H1 (cell line): Measurements from ENCODE around the gene C5AR2. TPM values are rescaled to one million over a fixed set of nuclear protein-coding genes. Genes with fewer than 3 reads are reported as not detected.

ENCODE experiments used
- CTCF ChIA-PET: fragments of 300-600 bp; sonication (Branson Sonifier 250); formaldehyde crosslinking; loops from one replicate; lab custom pipeline; 2021; ENCODE audit not compliant: partially characterized antibody; lab: Charles Lee
- POLR2A ChIA-PET: fragments of 300-600 bp; sonication (Branson Sonifier 250); formaldehyde crosslinking; loops from one replicate; lab custom pipeline; 2021; ENCODE audit warnings: inconsistent platforms; ENCODE audit not compliant: partially characterized antibody; lab: Charles Lee
- DNase-seq, 2 experiments: peaks; one replicate each; pipeline versions ENCODE4 v3.0.0 to v3.0.0-alpha.2; 2010 to 2022; ENCODE audit warnings: low spot score in 2 of 2, low read depth in 1 of 2, mixed read lengths in 1 of 2
- FAIRE-seq: peaks from 2 replicates; lab custom pipeline; 2011; peaks lifted over from hg19 to GRCh38; lab: Jason Lieb, UNC
- H2AFZ ChIP-seq: 2 replicates; pipeline ENCODE4 v1.8.1; 2012; ENCODE audit warnings: low read length, inconsistent platforms
- H2AK5ac ChIP-seq: 2 replicates; pipeline ENCODE4 v1.6.1; 2013; ENCODE audit warnings: low read depth, low read length
- H2BK120ac ChIP-seq: replicated peaks from 2 replicates; pipeline ENCODE3; 2013; ENCODE audit warnings: low read depth, low read length, inconsistent platforms
- H2BK12ac ChIP-seq: 2 replicates; pipeline ENCODE4 v1.6.1; 2013; ENCODE audit warnings: low read depth, low read length
- H2BK15ac ChIP-seq: 2 replicates; pipeline ENCODE4 v1.6.1; 2013; ENCODE audit warnings: low read length
- H2BK20ac ChIP-seq: 2 replicates; pipeline ENCODE4 v1.6.1; 2013; ENCODE audit warnings: low read length
- H2BK5ac ChIP-seq: 2 replicates; pipeline ENCODE4 v1.6.1; 2013; ENCODE audit warnings: low read depth, low read length
- H3K14ac ChIP-seq: 2 replicates; pipeline ENCODE4 v1.6.1; 2013; ENCODE audit warnings: inconsistent platforms; ENCODE audit not compliant: insufficient read length
- H3K18ac ChIP-seq: 2 replicates; pipeline ENCODE4 v1.6.1; 2013; ENCODE audit warnings: low read length; ENCODE audit errors: extremely low read depth
- H3K23ac ChIP-seq: 2 replicates; pipeline ENCODE4 v1.6.1; 2013; ENCODE audit warnings: inconsistent platforms; ENCODE audit not compliant: insufficient read length
- H3K23me2 ChIP-seq: 2 replicates; pipeline ENCODE4 v1.6.1; 2013; ENCODE audit warnings: low read depth, low read length
- H3K27ac ChIP-seq: 2 replicates; pipeline ENCODE4 v1.6.1; 2011; ENCODE audit warnings: low read depth, low read length, inconsistent platforms
- H3K27me3 ChIP-seq, 4 experiments: replicated peaks in 1 of 4; 1 replicate in 1 of 4; 2 replicates in 3 of 4; pipeline versions ENCODE4 v1.6.1 to v1.8.1; 2011 to 2013; ENCODE audit warnings: low read length in 3 of 4, mild to moderate bottlenecking in 3 of 4, inconsistent platforms in 2 of 4, mixed read lengths in 2 of 4, moderate library complexity in 1 of 4; ENCODE audit not compliant: control insufficient read depth in 3 of 4, insufficient read depth in 3 of 4; ENCODE audit errors: extremely low read depth in 1 of 4
- H3K36me3 ChIP-seq, 4 experiments: 2 replicates each; pipeline versions ENCODE4 v1.6.1 to v1.8.1; 2011 to 2013; ENCODE audit warnings: mild to moderate bottlenecking in 4 of 4, low read length in 3 of 4, moderate library complexity in 2 of 4, control low read depth in 1 of 4, inconsistent platforms in 1 of 4; ENCODE audit not compliant: insufficient read depth in 4 of 4, control insufficient read depth in 2 of 4
- H3K4ac ChIP-seq: replicated peaks from 2 replicates; pipeline ENCODE3; 2013; ENCODE audit warnings: low read length, low read depth, mixed read lengths, inconsistent platforms; ENCODE audit not compliant: insufficient read length
- H3K4me1 ChIP-seq, 4 experiments: replicated peaks in 1 of 4; 1 replicate in 1 of 4; 2 replicates in 3 of 4; pipeline versions ENCODE4 v1.6.1 to v1.8.1; 2011 to 2013; ENCODE audit warnings: low read length in 3 of 4, inconsistent platforms in 2 of 4, mixed read lengths in 1 of 4; ENCODE audit not compliant: insufficient read depth in 4 of 4, control insufficient read depth in 3 of 4
- H3K4me2 ChIP-seq, 2 experiments: 2 replicates each; pipeline versions ENCODE4 v1.6.1 to v1.8.1; 2011 to 2013; ENCODE audit warnings: low read depth in 2 of 2, low read length in 2 of 2, control low read depth in 1 of 2, inconsistent platforms in 1 of 2, mild to moderate bottlenecking in 1 of 2; ENCODE audit not compliant: insufficient read depth in 1 of 2
- H3K4me3 ChIP-seq, 4 experiments: fragments of 200-600, 300-600 bp in 1 of 4; sonication (generic), shearing (Covaris generic), sonication (Bioruptor Twin) in 1 of 4; 2 replicates each; pipeline versions ENCODE4 v1.5.1 to v1.8.1; 2011 to 2016; ENCODE audit warnings: low read length in 4 of 4, low read depth in 3 of 4, control low read depth in 2 of 4, inconsistent platforms in 2 of 4, mild to moderate bottlenecking in 2 of 4, mixed read lengths in 1 of 4, moderate library complexity in 1 of 4; ENCODE audit not compliant: insufficient read depth in 2 of 4; ENCODE audit errors: extremely low read depth in 1 of 4
- H3K56ac ChIP-seq: replicated peaks from 2 replicates; pipeline ENCODE3; 2013; ENCODE audit warnings: low read depth, mild to moderate bottlenecking, mixed read lengths, low read length, inconsistent platforms; ENCODE audit not compliant: insufficient read length
- H3K79me1 ChIP-seq: 2 replicates; pipeline ENCODE4 v1.6.1; 2013; ENCODE audit warnings: low read depth, low read length, control low read depth
- H3K79me2 ChIP-seq, 2 experiments: 2 replicates each; pipeline versions ENCODE4 v1.6.1 to v1.8.1; 2012 to 2013; ENCODE audit warnings: low read length in 2 of 2, mild to moderate bottlenecking in 2 of 2, inconsistent platforms in 1 of 2; ENCODE audit not compliant: insufficient read depth in 2 of 2, control insufficient read depth in 1 of 2
- H3K9ac ChIP-seq, 4 experiments: replicated peaks in 1 of 4; 1 replicate in 1 of 4; 2 replicates in 3 of 4; pipeline versions ENCODE4 v1.6.1 to v1.8.1; 2011 to 2013; ENCODE audit warnings: low read depth in 3 of 4, low read length in 3 of 4, control low read depth in 2 of 4, mild to moderate bottlenecking in 2 of 4, moderate library complexity in 2 of 4, inconsistent platforms in 1 of 4; ENCODE audit errors: extremely low read depth in 1 of 4
- H3K9me3 ChIP-seq, 2 experiments: 2 replicates each; pipeline versions ENCODE4 v1.6.1 to v1.8.1; 2012 to 2013; ENCODE audit warnings: mild to moderate bottlenecking in 2 of 2, moderate library complexity in 2 of 2, control low read depth in 1 of 2, inconsistent platforms in 1 of 2, low read depth in 1 of 2, low read length in 1 of 2, mixed read lengths in 1 of 2; ENCODE audit not compliant: insufficient read depth in 2 of 2
- H4K20me1 ChIP-seq, 2 experiments: replicated peaks in 1 of 2; 2 replicates each; pipeline versions ENCODE3 to v1.8.1; 2011 to 2013; ENCODE audit warnings: inconsistent platforms in 2 of 2, low read length in 2 of 2, mild to moderate bottlenecking in 1 of 2; ENCODE audit not compliant: insufficient read depth in 2 of 2, control insufficient read depth in 1 of 2
- H4K5ac ChIP-seq: 2 replicates; pipeline ENCODE4 v1.6.1; 2013; ENCODE audit warnings: low read length, low read depth, mixed read lengths, inconsistent platforms; ENCODE audit not compliant: insufficient read length
- H4K8ac ChIP-seq: 2 replicates; pipeline ENCODE4 v1.8.0; 2013; ENCODE audit warnings: mild to moderate bottlenecking, moderate library complexity, low read length, inconsistent platforms; ENCODE audit not compliant: insufficient read depth; ENCODE audit errors: extremely low read depth
- H4K91ac ChIP-seq: replicated peaks from 2 replicates; pipeline ENCODE3; 2013; ENCODE audit warnings: low read length, mixed read lengths, inconsistent platforms; ENCODE audit not compliant: insufficient read length
- BCL11A ChIP-seq, 2 experiments: IDR thresholded peaks; one replicate each; pipeline ENCODE4 v1.6.1; 2011; ENCODE audit warnings: low read depth in 2 of 2, low read length in 2 of 2, mild to moderate bottlenecking in 2 of 2
- CREB1 ChIP-seq: IDR thresholded peaks from 2 replicates; pipeline ENCODE4 v1.6.1; 2012; ENCODE audit warnings: inconsistent platforms
- KDM1A ChIP-seq: fragments of 200-600, 300-600 bp; sonication (generic); IDR thresholded peaks from 2 replicates; pipeline ENCODE4 v1.7.1; 2016; ENCODE audit warnings: mild to moderate bottlenecking, low read length, borderline replicate concordance
- POLR2AphosphoS5 ChIP-seq: IDR thresholded peaks from 2 replicates; pipeline ENCODE4 v1.6.1; 2011; ENCODE audit warnings: low read depth, low read length
- POU5F1 ChIP-seq: IDR thresholded peaks from 2 replicates; pipeline ENCODE4 v1.6.1; 2011; ENCODE audit warnings: low read depth, mild to moderate bottlenecking, low read length, moderate library complexity
- SIRT6 ChIP-seq: IDR thresholded peaks from one replicate; pipeline ENCODE4 v1.7.1; 2012; ENCODE audit warnings: low read length, inconsistent platforms
- SP4 ChIP-seq: IDR thresholded peaks from 2 replicates; pipeline ENCODE4 v1.6.1; 2012; ENCODE audit warnings: low read length, inconsistent platforms
- WGBS, 2 experiments: shearing (Covaris generic) in 1 of 2; methylation state at CpG; one replicate each; pipeline versions ENCODE4 v1.1.6 to v1.1.7; 2013 to 2015; ENCODE audit warnings: low lambda C conversion rate in 2 of 2, mixed read lengths in 2 of 2, inconsistent platforms in 1 of 2, low coverage in 1 of 2, missing lambda C conversion rate in 1 of 2; ENCODE audit not compliant: insufficient replicate concordance in 2 of 2, insufficient coverage in 1 of 2, insufficient read length in 1 of 2; ENCODE audit errors: extremely low coverage in 1 of 2, missing lambda C conversion rate in 1 of 2; 5-methylcytosine and 5-hydroxymethylcytosine counted together
- polyA plus RNA-seq, 7 experiments: library from polyadenylated mRNA; depleted of rRNA in 3 of 7; stranded (reverse) in 5 of 7; unstranded in 2 of 7; fragments of >200 nt in 5 of 7; fragments of 200-250 nt in 2 of 7; gene quantifications; 1 replicate in 5 of 7; 2 replicates in 1 of 7; 4 replicates in 1 of 7; pipeline versions ENCODE4 v1.2.1 to v1.2.3, GENCODE V29; 2011 to 2013; ENCODE audit warnings: missing spikeins in 2 of 7, mixed read lengths in 2 of 7
- total RNA-seq: library from RNA; stranded (reverse); fragmentation: NEBNext Ultra II Directional; extraction: Animal tissue kit (Norgen Biotek cat#: 25700); gene quantifications from 2 replicates; pipeline ENCODE4 v1.2.1, GENCODE V29; 2021

Gene C5AR2
- total and polyA plus RNA-seq, 2 of the 8 experiments (the other 6 are each of a cell fraction or from before 2014, with no cell fraction given), result 0.08 to 0.15 TPM

- H3K27me3 ChIP-seq, result no peaks in the 10 kb centered on the region
- CTCF ChIA-PET, result interaction anchor here (1.2 to 5.1 kb wide), 4 partner anchors 15 to 53 kb away, joined by 4 to 19 read pairs (median 4); no protein-coding TSS in a partner anchor
- H3K4me1 ChIP-seq, result no peaks in the 10 kb centered on the region
- H3K9me3 ChIP-seq, result no peaks in the 10 kb centered on the region
- H3K14ac ChIP-seq, result no peak overlapping the region
- no peak overlapping the region for H4K5ac ChIP-seq
- no peak overlapping the region for H3K4me2 ChIP-seq
- H4K91ac ChIP-seq, result no peak overlapping the region
- H4K8ac ChIP-seq, result no peak overlapping the region
- H2BK5ac ChIP-seq, result no peak overlapping the region
- H2BK15ac ChIP-seq, result no peak overlapping the region
- POLR2A ChIA-PET, result interaction anchor here (1.0 to 3.1 kb wide), 6 partner anchors 9 to 27 kb away, joined by 3 to 12 read pairs (median 3); no protein-coding TSS in a partner anchor
- FAIRE-seq (no peak), DNase-seq (no peak)
- H3K4me3 ChIP-seq, result no peak overlapping the region
- H3K36me3 ChIP-seq, result peaks cover 37 to 78% (median 68%) of the 10 kb centered on the region in 4 experiments
- no peak overlapping the region for H3K4ac ChIP-seq
- no peak overlapping the region for H3K9ac ChIP-seq
- no peak overlapping the region for H3K27ac ChIP-seq
- H2BK120ac ChIP-seq, result no peak overlapping the region
- no peak overlapping the region for H2BK12ac ChIP-seq
- TF ChIP-seq SP4 (no peak), SIRT6 (no peak), KDM1A (no peak), POLR2AphosphoS5 (no peak), BCL11A (IDR thresholded peaks at IDR 0.05; ENCODE audit: low read depth in 2 of 2, low read length in 2 of 2) (no peak), POU5F1 (no peak), CREB1 (no peak)
- no peak overlapping the region for H3K23ac ChIP-seq
- H3K79me2 ChIP-seq, result no peaks in the 10 kb centered on the region
- no peak overlapping the region for H2AK5ac ChIP-seq
- H3K23me2 ChIP-seq, result no peaks in the 10 kb centered on the region
- H4K20me1 ChIP-seq, result peaks cover 1 to 20% of the 10 kb centered on the region in 2 experiments
- H2BK20ac ChIP-seq, result no peak overlapping the region
- no peak overlapping the region for H3K56ac ChIP-seq
- H3K18ac ChIP-seq, result no peak overlapping the region
- H2AFZ ChIP-seq, result no peak overlapping the region
- WGBS, 2 experiments, result 92% methylated on average over 30 of the region's 30 CpGs; no CpG with 5 or more reads in 1 of the 2 experiments
- H3K79me1 ChIP-seq, result no peaks in the 10 kb centered on the region; the same call in 1 of the 2 replicates
These were observed 44.0 kb downstream of the C5AR2 start for GRCh38 chr19:47375694-47376588.
